Keratinocyte (primary cell): ENCODE measurements around the gene MTUS2. TPM values are rescaled to one million over a fixed set of nuclear protein-coding genes. Genes with fewer than 3 reads are reported as not detected.

Experiments used
- DNase-seq: peaks from one replicate; pipeline ENCODE4 v3.0.0-alpha.2; 2011; ENCODE audit warnings: low read depth, missing footprints, low spot score
- FAIRE-seq: peaks from 2 replicates; lab custom pipeline; 2011; peaks lifted over from hg19 to GRCh38; lab: Jason Lieb, UNC
- H2AFZ ChIP-seq: 2 replicates; pipeline ENCODE4 v1.6.0; 2012; ENCODE audit warnings: low read length, control low read depth, inconsistent platforms; ENCODE audit not compliant: control insufficient read depth
- H3K27ac ChIP-seq: 2 replicates; pipeline ENCODE4 v1.5.1; 2011; ENCODE audit warnings: low read length; ENCODE audit not compliant: control insufficient read depth, insufficient read depth
- H3K27me3 ChIP-seq: 3 replicates; pipeline ENCODE4 v1.6.0; 2011; ENCODE audit warnings: low read length; ENCODE audit not compliant: control insufficient read depth, insufficient read depth; ENCODE audit errors: extremely low read depth
- H3K36me3 ChIP-seq, 2 experiments: 2 replicates in 1 of 2; 3 replicates in 1 of 2; pipeline ENCODE4 v1.5.1; 2011; ENCODE audit warnings: low read length in 2 of 2, mild to moderate bottlenecking in 1 of 2; ENCODE audit not compliant: control insufficient read depth in 2 of 2, insufficient read depth in 2 of 2; ENCODE audit errors: extremely low read depth in 1 of 2
- H3K4me1 ChIP-seq: 3 replicates; pipeline ENCODE4 v1.5.1; 2011; ENCODE audit warnings: low read length; ENCODE audit not compliant: control insufficient read depth, insufficient read depth; ENCODE audit errors: extremely low read depth
- H3K4me2 ChIP-seq: 3 replicates; pipeline ENCODE4 v1.6.0; 2011; ENCODE audit warnings: low read depth, low read length; ENCODE audit not compliant: control insufficient read depth, insufficient read depth; ENCODE audit errors: extremely low read depth
- H3K4me3 ChIP-seq, 3 experiments: fragments of 200-600 bp in 1 of 3; sonication (generic) in 1 of 3; 2 replicates in 2 of 3; 3 replicates in 1 of 3; pipeline ENCODE4 v1.5.1; 2011 to 2016; ENCODE audit warnings: low read length in 3 of 3, mild to moderate bottlenecking in 3 of 3, control low read depth in 2 of 3, inconsistent platforms in 1 of 3, low read depth in 1 of 3, mixed read lengths in 1 of 3, mixed run types in 1 of 3, moderate library complexity in 1 of 3; ENCODE audit not compliant: control insufficient read depth in 2 of 3, insufficient read depth in 2 of 3; ENCODE audit errors: extremely low read depth in 1 of 3
- H3K79me2 ChIP-seq: 2 replicates; pipeline ENCODE4 v1.6.0; 2012; ENCODE audit warnings: low read length; ENCODE audit not compliant: control insufficient read depth, insufficient read depth
- H3K9ac ChIP-seq: 3 replicates; pipeline ENCODE4 v1.6.0; 2011; ENCODE audit warnings: low read length; ENCODE audit not compliant: control insufficient read depth, insufficient read depth; ENCODE audit errors: extremely low read depth
- H3K9me1 ChIP-seq: 3 replicates; pipeline ENCODE4 v1.6.0; 2011; ENCODE audit warnings: low read length; ENCODE audit not compliant: control insufficient read depth, insufficient read depth; ENCODE audit errors: extremely low read depth
- H3K9me3 ChIP-seq: 2 replicates; pipeline ENCODE4 v1.5.1; 2012; ENCODE audit warnings: low read depth, low read length; ENCODE audit not compliant: control insufficient read depth
- H4K20me1 ChIP-seq: 3 replicates; pipeline ENCODE4 v1.6.0; 2011; ENCODE audit warnings: low read length; ENCODE audit not compliant: control insufficient read depth, insufficient read depth; ENCODE audit errors: extremely low read depth
- EZH2 ChIP-seq: IDR thresholded peaks from one replicate; pipeline ENCODE4 v1.6.1; 2012; ENCODE audit warnings: inconsistent platforms, mild to moderate bottlenecking, low read length, moderate library complexity
- dilution Hi-C: fragments of 300-500 bp; cut with MboI; formaldehyde crosslinking; loops from one replicate; pipeline ENCODE4 v1.7.0; 2020; ENCODE audit warnings: low sequenced_read_pairs; ENCODE audit not compliant: extremely low pct_ligation_motif_present
- polyA plus RNA-seq, 5 experiments: library from polyadenylated mRNA; depleted of rRNA in 3 of 5; stranded (reverse) in 3 of 5; stranded (forward) in 1 of 5; unstranded in 1 of 5; fragments of >200 nt; gene quantifications; 1 replicate in 1 of 5; 2 replicates in 3 of 5; 3 replicates in 1 of 5; pipeline versions ENCODE4 v1.2.1 to v1.2.3, GENCODE V29; 2011 to 2012; ENCODE audit warnings: missing spikeins in 2 of 5, low read depth in 1 of 5, low replicate concordance in 1 of 5
- TF ChIP-seq, protein P1 (sequence below), 3 experiments: IDR thresholded peaks in 1 of 3; conservative IDR thresholded peaks in 1 of 3; optimal IDR thresholded peaks in 1 of 3; 2 replicates in 2 of 3; 3 replicates in 1 of 3; pipeline versions ENCODE3 to v1.5.1; 2011; ENCODE audit warnings: low read length in 3 of 3, mild to moderate bottlenecking in 3 of 3, moderate library complexity in 2 of 3, control low read depth in 1 of 3, inconsistent platforms in 1 of 3; ENCODE audit not compliant: insufficient read depth in 2 of 3; ENCODE audit errors: extremely low read depth in 1 of 3

MTUS2 gene
- polyA plus RNA-seq, 1 donor (not counting 4 experiments of a cell fraction or from before 2014, with no cell fraction given): 0.17 TPM

DNA sequence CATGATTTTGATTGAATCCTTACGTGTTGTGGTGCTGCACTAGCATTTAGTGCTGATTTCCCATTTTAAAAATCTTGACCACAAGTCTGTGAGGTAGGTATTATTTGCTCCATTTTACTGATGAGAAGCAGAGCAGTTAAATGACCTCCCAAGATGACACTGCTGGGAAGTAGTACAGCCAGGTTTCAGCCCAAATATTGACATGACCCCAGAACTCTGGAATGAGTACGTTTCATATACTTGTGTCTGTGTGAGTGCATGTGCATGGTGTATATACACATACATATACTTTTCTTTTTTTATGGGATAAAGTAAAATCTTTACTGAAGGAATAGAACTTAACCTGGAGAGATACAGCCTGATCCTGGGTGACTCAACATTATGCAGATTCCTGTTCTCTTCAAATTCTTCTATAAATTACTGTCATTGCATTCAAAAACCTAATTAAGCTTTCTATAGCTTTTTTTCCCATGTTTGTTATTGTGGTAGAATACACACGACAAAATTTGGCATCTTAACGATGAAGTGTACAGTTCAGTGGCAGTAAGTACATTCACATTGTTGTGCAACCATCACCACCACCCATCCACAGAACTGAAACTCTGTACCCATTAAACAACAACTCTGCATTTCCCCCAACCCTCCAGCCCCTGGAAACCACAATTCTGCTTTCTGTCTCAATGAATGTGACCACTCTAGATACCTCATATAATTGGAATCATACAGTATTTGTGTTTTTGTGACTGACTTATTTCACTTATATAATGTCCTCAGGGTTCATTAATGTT is 311.9 kb downstream of the MTUS2 start:
- H2AFZ ChIP-seq: no peak overlapping the region
- no peak for FAIRE-seq
- no peaks in the 10 kb centered on the region for H4K20me1 ChIP-seq
- no peak overlapping the region for H3K4me3 ChIP-seq
- TF ChIP-seq EZH2: no peak
- TF ChIP-seq, protein P1, sequence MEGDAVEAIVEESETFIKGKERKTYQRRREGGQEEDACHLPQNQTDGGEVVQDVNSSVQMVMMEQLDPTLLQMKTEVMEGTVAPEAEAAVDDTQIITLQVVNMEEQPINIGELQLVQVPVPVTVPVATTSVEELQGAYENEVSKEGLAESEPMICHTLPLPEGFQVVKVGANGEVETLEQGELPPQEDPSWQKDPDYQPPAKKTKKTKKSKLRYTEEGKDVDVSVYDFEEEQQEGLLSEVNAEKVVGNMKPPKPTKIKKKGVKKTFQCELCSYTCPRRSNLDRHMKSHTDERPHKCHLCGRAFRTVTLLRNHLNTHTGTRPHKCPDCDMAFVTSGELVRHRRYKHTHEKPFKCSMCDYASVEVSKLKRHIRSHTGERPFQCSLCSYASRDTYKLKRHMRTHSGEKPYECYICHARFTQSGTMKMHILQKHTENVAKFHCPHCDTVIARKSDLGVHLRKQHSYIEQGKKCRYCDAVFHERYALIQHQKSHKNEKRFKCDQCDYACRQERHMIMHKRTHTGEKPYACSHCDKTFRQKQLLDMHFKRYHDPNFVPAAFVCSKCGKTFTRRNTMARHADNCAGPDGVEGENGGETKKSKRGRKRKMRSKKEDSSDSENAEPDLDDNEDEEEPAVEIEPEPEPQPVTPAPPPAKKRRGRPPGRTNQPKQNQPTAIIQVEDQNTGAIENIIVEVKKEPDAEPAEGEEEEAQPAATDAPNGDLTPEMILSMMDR (optimal IDR thresholded peaks at IDR 0.05 in 1 of 3, IDR thresholded peaks at IDR 0.05 in 1 of 3, conservative IDR thresholded peaks at IDR 0.05 in 1 of 3; ENCODE audit: extremely low read depth in 1 of 3, insufficient read depth in 2 of 3, low read length in 3 of 3): no peak
- H3K9ac ChIP-seq: no peak overlapping the region
- no peaks in the 10 kb centered on the region for H3K9me1 ChIP-seq
- no peak for DNase-seq
- H3K9me3 ChIP-seq: no peaks in the 10 kb centered on the region
- no peak overlapping the region for H3K27ac ChIP-seq
- H3K36me3 ChIP-seq: no peaks in the 10 kb centered on the region
- no peaks in the 10 kb centered on the region for H3K4me1 ChIP-seq
- H3K27me3 ChIP-seq: no peaks in the 10 kb centered on the region
- no peak overlapping the region for H3K4me2 ChIP-seq
- dilution Hi-C loops: no loop called here
- H3K79me2 ChIP-seq: no peaks in the 10 kb centered on the region

DNA sequence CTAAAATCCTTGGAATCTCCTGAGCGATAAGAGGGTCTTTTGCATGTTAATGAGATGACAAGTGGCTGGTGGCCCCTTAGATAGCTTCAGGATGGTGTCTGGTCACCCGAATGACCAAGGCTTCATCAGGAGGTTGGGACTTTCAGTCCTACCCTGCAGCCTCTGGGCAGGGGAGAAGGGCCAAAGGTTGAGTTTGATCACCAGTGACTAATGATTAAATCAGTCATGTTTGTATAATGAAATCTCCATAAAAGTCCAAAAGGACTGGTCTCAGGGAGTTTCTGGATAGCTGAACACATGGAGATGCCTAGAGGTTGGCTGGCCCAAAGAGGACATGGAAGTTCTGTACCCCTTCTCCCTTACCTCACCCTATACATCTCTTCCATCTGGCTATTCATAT is 316.2 kb downstream of the MTUS2 start:
- Histone ChIP-seq H3K79me2 (no peaks in the 10 kb centered on the region), H3K36me3 (no peaks in the 10 kb centered on the region), H3K9ac (no peak overlapping the region), H3K4me3 (no peak overlapping the region), H3K4me2 (no peak overlapping the region), H2AFZ (no peak overlapping the region), H3K27ac (no peak overlapping the region), H4K20me1 (no peaks in the 10 kb centered on the region), H3K9me3 (no peaks in the 10 kb centered on the region), H3K27me3 (no peaks in the 10 kb centered on the region), H3K4me1 (no peaks in the 10 kb centered on the region), H3K9me1 (no peaks in the 10 kb centered on the region)
- TF ChIP-seq EZH2: no peak
- TF ChIP-seq, protein P1 (optimal IDR thresholded peaks at IDR 0.05 in 1 of 3, IDR thresholded peaks at IDR 0.05 in 1 of 3, conservative IDR thresholded peaks at IDR 0.05 in 1 of 3; ENCODE audit: extremely low read depth in 1 of 3, insufficient read depth in 2 of 3, low read length in 3 of 3): no peak
- FAIRE-seq: no peak
- DNase-seq: no peak
- dilution Hi-C loops: no loop called here
